ENCODE data around the gene FREM1.
"Not testable (repeated sequence)": the region's sequence is repeated elsewhere in the genome, so short reads cannot be mapped to it uniquely, and the experiment has no call there.

Gene FREM1

GRCh38 chr9:14909961-14910805 lies at the start of gene FREM1:
TSS of gene FREM1 (minus strand) at chr9:14910428. CDS start at chr9:14868977, 41,451 bp downstream.
- DNase-seq (ENCODE audit: low read depth): no peak

- DNase-seq (ENCODE audit: low read depth): no peak
Observed at GRCh38 chr9:14958989-14959388, 48.8 kb upstream of the FREM1 start.

- DNase-seq (ENCODE audit: low read depth): no peak
Observed at GRCh38 chr9:14957109-14957508, 46.9 kb upstream of the FREM1 start.

- no peak for DNase-seq (ENCODE audit: low read depth)
Observed at GRCh38 chr9:14956208-14956607, 46.0 kb upstream of the FREM1 start.

- no peak for DNase-seq (ENCODE audit: low read depth)
Observed at GRCh38 chr9:14945351-14945750, 35.1 kb upstream of the FREM1 start.

- DNase-seq (ENCODE audit: low read depth): no peak
Observed at GRCh38 chr9:14941501-14942405, 31.5 kb upstream of the FREM1 start.

GRCh38 chr9:14939378-14939777 lies 29.1 kb upstream of the FREM1 start:
- no peak for DNase-seq (ENCODE audit: low read depth)

GRCh38 chr9:14937216-14937615 lies 27.0 kb upstream of the FREM1 start:
- DNase-seq (ENCODE audit: low read depth): no peak

- no peak for DNase-seq (ENCODE audit: low read depth)
Observed at GRCh38 chr9:14936491-14936890, 26.3 kb upstream of the FREM1 start.

GRCh38 chr9:14935964-14936363 lies 25.7 kb upstream of the FREM1 start:
- no peak for DNase-seq (ENCODE audit: low read depth)

GRCh38 chr9:14935106-14935751 lies 25.0 kb upstream of the FREM1 start:
- DNase-seq (ENCODE audit: low read depth): no peak

- no peak for DNase-seq (ENCODE audit: low read depth)
Observed at GRCh38 chr9:14932641-14933040, 22.4 kb upstream of the FREM1 start.

- no peak for DNase-seq (ENCODE audit: low read depth)
Observed at GRCh38 chr9:14932231-14932630, 22.0 kb upstream of the FREM1 start.

- no peak for DNase-seq (ENCODE audit: low read depth)
Observed at GRCh38 chr9:14926941-14927624, 16.9 kb upstream of the FREM1 start.

GRCh38 chr9:14924230-14925219 lies 14.3 kb upstream of the FREM1 start:
- no peak for DNase-seq (ENCODE audit: low read depth)

GRCh38 chr9:14923701-14924100 lies 13.5 kb upstream of the FREM1 start:
- DNase-seq (ENCODE audit: low read depth): no peak

GRCh38 chr9:14920805-14921204 lies 10.6 kb upstream of the FREM1 start:
- DNase-seq (ENCODE audit: low read depth): not testable (repeated sequence)

- DNase-seq (ENCODE audit: low read depth): no peak
Observed at GRCh38 chr9:14913366-14913765, 3.1 kb upstream of the FREM1 start.

- DNase-seq (ENCODE audit: low read depth): no peak
Observed at GRCh38 chr9:14912859-14913258, 2.6 kb upstream of the FREM1 start.

GRCh38 chr9:14911046-14911445 lies 818 bp upstream of the FREM1 start:
- DNase-seq (ENCODE audit: low read depth): no peak

- no peak for DNase-seq (ENCODE audit: low read depth)
Observed at GRCh38 chr9:14909601-14909960, 647 bp downstream of the FREM1 start.

All from activated T-cell treated with anti-CD3 and anti-CD28 coated beads for 48 hours (primary cell).